Measurements from ENCODE around the gene NFATC1.
A peak's percentile ranks its signal among the peaks of the same experiment; 100 is the strongest.

Gene NFATC1

GRCh38 chr18:79405781-79406575 is 10.2 kb downstream of the NFATC1 start:
- peak; percentile 85 for DNase-seq

- DNase-seq = no peak
Measured at GRCh38 chr18:79406708-79407107, 11.0 kb downstream of the NFATC1 start.

GRCh38 chr18:79409313-79409712 is 13.6 kb downstream of the NFATC1 start:
- no peak for DNase-seq

- DNase-seq = no peak
Measured at GRCh38 chr18:79410171-79410641, 14.5 kb downstream of the NFATC1 start.

DNA sequence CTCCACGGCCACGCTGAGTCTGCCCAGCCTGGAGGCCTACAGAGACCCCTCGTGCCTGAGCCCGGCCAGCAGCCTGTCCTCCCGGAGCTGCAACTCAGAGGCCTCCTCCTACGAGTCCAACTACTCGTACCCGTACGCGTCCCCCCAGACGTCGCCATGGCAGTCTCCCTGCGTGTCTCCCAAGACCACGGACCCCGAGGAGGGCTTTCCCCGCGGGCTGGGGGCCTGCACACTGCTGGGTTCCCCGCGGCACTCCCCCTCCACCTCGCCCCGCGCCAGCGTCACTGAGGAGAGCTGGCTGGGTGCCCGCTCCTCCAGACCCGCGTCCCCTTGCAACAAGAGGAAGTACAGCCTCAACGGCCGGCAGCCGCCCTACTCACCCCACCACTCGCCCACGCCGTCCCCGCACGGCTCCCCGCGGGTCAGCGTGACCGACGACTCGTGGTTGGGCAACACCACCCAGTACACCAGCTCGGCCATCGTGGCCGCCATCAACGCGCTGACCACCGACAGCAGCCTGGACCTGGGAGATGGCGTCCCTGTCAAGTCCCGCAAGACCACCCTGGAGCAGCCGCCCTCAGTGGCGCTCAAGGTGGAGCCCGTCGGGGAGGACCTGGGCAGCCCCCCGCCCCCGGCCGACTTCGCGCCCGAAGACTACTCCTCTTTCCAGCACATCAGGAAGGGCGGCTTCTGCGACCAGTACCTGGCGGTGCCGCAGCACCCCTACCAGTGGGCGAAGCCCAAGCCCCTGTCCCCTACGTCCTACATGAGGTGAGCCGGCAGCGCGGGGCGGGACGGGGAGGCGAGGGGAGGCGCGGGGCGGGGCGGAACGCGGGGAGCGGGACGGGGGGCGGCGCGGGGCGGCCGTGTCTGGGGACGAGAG is 15.2 kb downstream of the NFATC1 start:
- no peak for DNase-seq

GRCh38 chr18:79411614-79412526 is 16.1 kb downstream of the NFATC1 start:
- no peak for DNase-seq

GRCh38 chr18:79413025-79413424 is 17.3 kb downstream of the NFATC1 start:
- no peak for DNase-seq

- DNase-seq = no peak
Measured at GRCh38 chr18:79413426-79413825, 17.7 kb downstream of the NFATC1 start.

DNA sequence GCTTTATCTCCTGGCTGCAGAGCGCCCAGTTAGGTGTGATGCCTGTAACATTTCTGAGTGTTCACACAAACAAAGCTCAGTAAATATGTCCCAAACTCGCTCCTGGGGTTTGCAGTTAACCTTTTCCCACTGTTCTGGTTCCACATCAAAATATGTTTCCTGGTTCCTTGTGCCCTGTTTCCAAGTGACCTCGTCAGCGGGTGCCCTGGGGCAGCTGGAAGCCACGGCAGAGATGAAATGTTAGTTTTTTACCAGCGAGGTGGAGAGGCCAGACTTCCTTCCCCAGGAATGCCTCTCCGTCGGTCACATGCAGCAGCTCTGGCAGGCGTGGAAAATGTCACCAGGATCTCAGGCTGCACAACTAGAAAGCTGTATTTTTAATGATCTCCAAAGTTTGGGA is 18.2 kb downstream of the NFATC1 start:
- DNase-seq = no peak

DNA sequence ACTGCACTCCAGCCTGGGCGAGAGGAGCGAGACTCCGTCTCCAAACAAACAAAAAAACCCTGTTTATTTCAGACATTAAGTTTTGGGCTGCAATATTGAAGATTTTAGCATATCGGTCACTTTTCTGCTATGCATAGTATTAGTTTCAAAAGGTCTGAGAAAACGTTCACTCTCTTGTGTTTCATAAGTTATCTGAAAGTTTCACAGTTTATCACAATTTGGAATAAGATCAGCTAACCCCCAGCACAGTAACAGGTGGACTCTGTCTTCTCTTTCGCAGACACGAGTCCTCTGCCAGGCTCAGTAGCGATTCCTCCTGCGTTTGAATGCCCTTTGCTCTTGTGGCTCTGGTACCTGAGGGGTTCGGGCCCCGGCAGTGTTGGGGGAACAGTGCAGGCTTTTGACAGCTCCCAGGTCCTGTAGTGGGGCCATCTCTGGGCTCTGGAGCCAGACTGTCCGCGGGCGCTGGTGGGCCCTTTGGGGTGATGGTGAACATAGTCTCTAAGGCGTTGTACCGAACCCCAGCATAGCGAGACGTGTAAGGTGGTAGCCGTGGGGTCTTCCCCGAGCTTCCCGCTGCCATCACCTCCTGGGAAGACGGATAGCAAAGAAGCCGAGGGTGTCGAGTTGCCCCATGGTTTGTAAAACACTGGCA is 20.4 kb downstream of the NFATC1 start:
- no peak for DNase-seq

DNA sequence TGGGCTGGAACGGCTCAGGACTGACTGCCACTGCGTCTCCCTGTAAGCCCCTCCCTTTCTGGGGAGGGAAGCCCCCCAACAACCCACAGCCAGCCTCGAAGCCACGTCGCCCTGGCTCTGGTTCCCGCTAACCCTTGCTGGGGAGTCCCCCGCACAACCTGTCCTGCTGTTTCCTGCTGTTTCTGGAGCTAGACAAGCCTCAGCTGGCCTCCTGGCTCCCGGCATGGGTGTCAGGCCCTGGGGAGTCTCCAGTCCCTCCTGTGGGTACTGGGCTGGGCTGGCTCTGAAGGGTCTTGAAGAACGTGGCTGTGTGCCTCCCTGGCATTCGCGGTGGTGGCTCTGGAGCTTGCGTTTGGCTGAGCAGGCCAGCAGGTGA is 20.9 kb downstream of the NFATC1 start:
- DNase-seq = no peak

GRCh38 chr18:79418236-79418635 is 22.5 kb downstream of the NFATC1 start:
- DNase-seq = no peak

- DNase-seq = no peak
Measured at GRCh38 chr18:79418642-79419041, 22.9 kb downstream of the NFATC1 start.

- no peak for DNase-seq
Measured at GRCh38 chr18:79420033-79420745, 24.5 kb downstream of the NFATC1 start.

DNA sequence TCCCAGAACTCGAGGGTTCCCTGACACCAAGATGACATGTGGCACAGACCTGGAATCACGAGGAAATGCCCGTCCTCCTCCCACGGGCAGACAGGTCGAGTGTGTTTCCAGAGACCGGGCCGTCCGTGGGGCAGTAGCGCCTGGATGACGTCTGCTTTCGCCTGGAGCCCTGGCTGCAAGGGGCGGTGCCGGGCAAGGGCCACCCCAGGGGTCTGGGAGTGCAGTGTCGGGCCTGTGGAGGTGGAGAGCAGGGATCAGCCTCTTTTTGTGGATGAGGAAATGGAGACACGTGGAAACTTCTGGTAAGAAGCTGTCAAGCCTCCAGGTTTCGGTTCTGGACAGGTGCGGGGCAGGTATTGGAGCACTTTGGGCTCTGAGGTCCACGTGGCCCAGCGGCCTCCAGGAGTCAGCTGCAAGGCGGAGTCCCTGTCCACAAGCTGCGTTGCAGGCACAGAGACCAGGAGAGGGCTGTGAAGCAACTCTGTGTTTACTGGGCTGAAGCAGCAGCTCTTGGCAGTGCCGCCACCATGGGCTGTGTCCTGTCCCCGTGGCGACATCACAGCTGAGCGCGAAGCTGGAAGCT is 25.6 kb downstream of the NFATC1 start:
- DNase-seq = no peak

- no peak for DNase-seq
Measured at GRCh38 chr18:79422022-79422782, 26.5 kb downstream of the NFATC1 start.

- DNase-seq = no peak
Measured at GRCh38 chr18:79422783-79423165, 27.0 kb downstream of the NFATC1 start.

DNA sequence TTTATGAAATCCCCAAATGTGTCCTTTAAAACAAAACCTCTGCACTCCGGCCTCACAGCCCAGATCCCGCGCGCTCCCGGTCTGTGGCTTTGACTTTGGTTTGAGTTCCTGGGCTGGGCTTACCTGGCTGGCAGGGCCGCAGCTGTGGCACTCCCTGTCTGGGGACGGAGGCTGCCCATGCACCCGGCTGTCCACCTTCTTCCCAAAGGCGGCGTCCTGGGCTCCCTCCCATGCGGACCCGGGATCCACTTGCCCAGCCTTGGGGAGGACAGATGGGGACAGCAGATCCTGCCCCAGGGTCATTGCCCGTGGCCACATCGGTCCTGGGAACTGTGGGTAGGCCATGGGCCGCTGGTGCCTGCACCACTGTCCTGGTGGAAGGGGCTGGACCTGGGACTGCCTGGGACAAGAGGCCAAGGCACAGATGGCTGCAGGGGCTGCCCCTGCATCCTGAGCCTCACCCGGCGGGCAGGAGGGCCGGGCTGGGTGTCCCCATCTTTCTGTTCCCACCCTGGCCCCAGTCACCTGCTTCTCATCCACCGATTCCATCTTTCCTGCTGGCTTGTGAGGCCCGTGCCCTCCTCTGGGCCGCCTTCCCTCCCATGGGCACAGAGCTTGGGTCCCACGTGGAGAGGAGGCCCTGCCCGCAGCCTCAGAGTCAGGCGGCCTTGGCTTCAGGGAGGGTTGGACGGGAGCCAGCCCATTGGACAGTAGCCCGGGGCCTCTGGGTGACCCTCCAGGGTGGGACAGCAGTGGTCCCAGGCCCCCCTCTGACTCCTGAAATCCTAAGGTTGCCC is 27.7 kb downstream of the NFATC1 start:
- DNase-seq = no peak

DNA sequence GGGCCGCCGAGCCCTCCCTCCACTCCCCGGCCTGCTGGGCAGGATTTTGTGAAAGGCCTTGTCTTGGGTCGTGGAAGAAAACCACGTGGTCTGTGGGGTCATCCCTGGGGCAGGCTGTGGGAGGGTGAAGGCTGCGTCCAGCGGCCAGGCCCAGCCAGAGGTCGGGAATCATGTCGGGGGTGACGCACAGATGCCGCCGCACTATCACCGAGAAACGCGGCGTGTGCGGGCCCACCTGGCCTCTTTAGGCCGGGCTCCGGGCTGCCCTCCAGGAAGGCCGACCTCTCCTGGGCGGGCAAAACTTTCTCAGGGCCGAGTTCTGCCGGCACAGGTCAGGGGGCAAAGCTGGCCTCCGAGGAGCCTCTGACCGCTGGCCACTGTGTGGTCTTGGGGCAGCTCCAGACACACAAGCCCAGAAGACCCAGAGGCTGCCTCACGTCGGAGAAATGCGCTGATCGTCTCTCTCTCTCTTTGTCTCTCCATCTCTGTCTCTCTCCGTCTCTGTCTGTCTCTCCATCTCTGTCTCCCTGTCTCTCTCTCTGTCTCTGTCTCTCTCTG is 28.4 kb downstream of the NFATC1 start:
- no peak for DNase-seq

Data from GF-D8 (cell line).